GM18517 (cell line): ENCODE results near the gene GPR158.

Source experiments
- ATAC-seq: cut with Tn5 transposase; IDR thresholded peaks from one replicate; pipeline ENCODE4 v1.9.1; 2021; ENCODE audit warnings: mild to moderate bottlenecking, moderate library complexity; ENCODE audit not compliant: unreplicated experiment

Gene GPR158

GRCh38 chr10:25392132-25392531 lies 217.3 kb downstream of the GPR158 start:
- no peak for ATAC-seq

GRCh38 chr10:25393621-25394020 lies 218.8 kb downstream of the GPR158 start:
- no peak for ATAC-seq

DNA sequence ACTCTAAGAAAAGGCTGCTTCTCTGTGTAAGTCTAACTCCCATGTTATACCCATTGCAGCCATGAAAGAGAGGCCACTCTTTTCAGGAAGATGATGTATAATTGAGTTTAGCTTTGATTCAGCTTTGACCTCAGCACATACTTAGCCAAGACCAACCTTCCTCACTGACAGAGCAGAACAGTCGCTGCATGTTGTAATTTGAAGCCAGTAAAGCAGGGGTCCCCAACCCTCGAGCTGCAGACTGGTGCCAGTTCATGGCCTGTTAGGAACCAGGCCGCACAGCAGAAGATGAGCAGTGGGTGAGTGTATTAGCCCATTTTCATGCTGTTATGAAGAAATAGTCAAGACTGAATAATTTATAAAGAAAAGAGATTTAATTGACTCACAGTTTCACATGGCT lies 223.9 kb downstream of the GPR158 start:
- ATAC-seq = no peak

- no peak for ATAC-seq
These were observed 231.1 kb downstream of the GPR158 start for GRCh38 chr10:25405871-25406270.

DNA sequence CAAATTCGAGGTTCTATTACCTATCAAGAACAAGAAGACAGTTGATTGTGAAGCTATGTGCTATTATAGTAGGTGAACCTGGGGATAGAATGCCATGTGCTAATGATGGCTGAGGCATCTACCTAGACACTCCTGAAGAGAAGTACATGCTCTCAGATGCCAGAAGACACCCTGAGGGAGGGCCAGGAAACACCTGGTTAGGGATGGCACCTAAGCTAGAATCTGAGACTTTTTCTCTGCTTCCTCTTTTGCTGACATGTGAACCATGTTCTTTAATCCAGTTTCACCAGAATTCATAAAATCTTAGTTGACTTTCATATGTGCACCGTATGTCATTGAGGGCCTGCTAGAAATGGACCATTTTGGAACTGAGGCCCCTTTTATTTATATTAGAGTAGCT lies 242.8 kb downstream of the GPR158 start:
- ATAC-seq = no peak

GRCh38 chr10:25425776-25426175 lies 251.0 kb downstream of the GPR158 start:
- no peak for ATAC-seq

DNA sequence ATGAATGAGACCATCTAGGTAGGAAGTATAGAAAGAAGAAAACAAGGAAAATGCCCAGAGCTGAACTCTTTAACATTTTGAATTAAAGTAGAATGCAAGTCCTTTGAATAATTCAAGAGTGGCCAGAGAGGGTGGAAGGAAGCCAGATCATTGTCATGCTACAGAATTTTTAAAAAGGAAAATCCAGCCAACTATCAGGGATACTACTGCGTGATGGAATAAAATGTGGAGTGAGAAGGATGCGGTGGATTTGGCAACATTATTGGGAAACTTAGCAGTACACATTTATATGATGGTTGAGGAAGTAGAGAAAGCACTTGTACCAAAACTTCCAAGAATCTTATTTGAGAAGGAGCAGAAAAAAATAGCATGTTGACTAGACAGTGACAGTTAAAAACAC lies 261.6 kb downstream of the GPR158 start:
- no peak for ATAC-seq

DNA sequence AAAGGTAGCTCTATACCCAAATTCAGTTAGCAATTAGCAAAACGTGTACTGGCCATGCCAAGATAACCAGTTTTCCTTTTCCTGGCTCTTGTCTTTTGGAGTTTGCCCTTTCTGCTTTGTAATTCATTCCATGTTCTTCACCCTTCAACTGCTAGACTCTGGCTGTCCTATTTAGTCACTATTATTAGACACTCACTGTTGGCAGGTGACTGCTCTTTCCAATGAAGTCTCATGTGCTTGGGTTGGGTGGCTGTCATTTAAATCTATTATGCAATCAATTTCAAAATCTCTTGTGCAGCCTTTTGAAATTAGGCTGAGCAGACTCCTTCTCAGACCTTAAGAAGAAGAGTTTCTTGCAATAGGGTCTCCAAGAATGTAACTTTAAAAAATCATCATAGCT lies 266.5 kb downstream of the GPR158 start:
- ATAC-seq = no peak

GRCh38 chr10:25444266-25444665 lies 269.5 kb downstream of the GPR158 start:
- ATAC-seq = no peak

DNA sequence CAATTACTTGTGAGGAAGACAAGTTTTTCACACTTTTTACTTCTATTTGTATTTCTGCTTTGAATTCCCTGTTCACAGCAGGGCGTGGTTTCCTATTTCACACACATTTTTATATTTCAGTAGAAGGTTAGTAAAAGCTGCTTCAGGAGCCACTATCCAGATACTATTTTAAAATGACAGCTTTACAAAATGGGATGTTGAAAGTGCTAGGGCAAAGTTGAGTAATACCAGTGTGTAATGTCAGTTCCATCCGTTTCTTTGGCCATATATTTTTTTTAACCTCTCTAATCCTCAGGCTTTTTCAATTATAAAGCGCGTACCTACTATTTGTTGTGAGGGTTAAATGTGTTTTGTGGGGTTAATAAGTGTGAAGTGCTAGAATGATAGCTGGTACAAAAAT lies 276.6 kb downstream of the GPR158 start:
- no peak for ATAC-seq

- ATAC-seq = no peak
These were observed 278.8 kb downstream of the GPR158 start for GRCh38 chr10:25453619-25454018.

- no peak for ATAC-seq
These were observed 281.3 kb downstream of the GPR158 start for GRCh38 chr10:25455980-25456567.

DNA sequence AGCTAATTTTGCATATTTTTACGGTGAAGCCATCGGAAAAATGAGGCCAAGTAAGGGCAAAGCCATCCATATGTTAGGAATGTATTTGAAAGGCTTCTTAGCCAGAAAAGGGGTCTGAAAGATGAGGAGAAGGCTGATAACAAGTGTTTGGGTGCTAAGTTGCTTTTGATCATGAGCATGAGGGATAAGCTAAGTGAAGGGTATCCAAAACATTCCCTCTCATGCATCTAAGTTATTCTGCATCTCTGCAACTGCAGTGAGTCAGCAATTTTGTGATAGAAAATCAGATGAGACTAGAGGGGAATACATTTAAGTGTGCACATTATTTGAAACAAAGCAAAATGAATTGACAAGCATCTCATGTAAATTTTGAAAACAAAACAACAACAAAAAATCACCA lies 282.8 kb downstream of the GPR158 start:
- no peak for ATAC-seq

DNA sequence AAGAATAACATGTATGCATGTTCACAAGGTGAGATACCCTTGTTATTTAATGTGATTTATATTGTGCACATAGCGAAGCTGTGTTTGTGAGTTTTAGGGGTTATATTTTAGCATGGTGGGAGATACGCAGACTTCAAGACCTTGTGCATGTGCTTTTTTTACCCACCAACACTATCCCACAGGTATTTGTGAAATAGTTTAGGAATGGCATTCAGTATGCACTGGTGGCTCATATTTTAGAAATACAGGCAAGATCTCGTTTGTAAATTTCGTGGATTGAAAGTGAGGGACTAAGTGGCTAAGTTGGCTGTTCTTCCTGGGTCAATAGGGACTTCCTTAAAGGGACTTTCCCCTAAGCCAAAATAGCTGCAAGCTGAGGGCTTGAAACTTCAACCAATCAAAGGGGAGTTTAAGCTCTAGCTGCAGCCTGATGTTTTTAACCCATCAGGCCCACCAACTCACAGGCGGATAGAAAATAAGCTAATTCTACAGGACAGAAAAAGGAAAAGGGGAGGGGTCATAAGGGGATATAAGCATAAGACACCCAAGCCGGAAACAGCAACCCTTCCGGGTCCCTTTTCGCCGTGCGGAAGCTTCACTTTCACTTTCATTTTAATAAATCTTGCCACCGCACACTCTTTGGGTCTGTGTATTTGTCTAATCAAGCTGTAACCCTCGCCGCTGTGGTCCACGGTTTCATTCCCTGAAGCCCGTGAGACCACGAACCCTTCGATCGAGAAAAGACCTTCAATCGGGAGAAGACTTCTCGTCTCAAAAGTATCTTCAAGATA lies 291.0 kb downstream of the GPR158 start:
- ATAC-seq = no peak

DNA sequence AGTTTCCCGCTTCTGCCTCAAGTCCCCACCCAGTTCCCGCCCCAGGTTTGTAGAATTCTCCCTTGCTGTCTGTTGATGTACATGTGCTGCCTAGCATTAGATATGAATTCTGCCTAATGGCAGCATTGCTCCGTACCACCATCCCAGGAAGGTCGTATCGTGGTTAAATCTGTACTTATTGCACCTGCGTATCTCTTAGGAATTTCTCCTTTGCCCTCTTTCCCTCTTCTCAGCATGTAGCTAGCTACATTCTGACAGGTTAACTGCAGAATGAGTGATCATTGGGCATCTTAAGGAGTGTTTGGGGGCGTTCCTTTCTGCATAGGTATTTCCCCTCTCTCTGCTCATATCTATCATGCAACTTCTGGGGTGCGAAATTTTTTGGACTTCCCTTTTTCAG lies 293.1 kb downstream of the GPR158 start:
- ATAC-seq = no peak

DNA sequence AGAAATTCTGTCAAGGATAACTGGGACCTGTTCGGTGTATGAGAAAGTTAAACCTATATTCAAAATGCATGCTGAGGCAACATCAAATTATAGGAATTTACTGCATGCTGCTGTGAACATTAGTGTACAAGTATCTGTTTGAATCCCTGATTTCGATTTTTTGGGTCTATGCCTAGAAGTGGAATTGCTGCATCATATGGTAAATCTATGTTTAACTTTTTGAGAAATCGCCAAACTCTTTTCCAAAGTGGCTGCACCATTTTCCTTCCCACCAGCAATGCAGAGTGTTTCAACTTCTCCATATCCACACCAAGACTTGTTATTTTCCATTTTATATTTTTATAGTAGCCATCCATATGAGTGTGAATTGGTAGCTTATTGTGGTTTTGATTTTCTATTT lies 306.7 kb downstream of the GPR158 start:
- ATAC-seq = no peak

DNA sequence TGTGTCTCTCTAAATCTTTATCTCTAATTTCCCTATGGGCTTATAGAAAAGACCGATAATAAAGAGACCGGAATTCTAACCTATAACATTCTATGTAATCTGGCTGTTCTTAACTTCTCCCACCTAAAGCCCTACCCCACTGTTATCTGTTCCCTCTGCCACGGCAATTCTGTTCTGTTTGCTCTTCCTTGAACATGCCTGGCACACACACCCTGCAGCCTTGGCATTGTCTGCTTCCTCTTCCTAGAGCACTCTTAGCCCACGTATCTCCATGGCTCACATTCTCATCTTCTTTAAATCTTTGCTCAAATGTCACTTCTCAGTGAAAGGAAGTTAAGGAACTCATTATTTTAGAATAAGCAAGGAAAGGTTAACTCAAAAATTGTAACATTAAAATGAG lies 309.2 kb downstream of the GPR158 start:
- ATAC-seq = no peak

GRCh38 chr10:25487266-25487665 lies 312.5 kb downstream of the GPR158 start:
- no peak for ATAC-seq

GRCh38 chr10:25492040-25492439 lies 317.2 kb downstream of the GPR158 start:
- no peak for ATAC-seq

DNA sequence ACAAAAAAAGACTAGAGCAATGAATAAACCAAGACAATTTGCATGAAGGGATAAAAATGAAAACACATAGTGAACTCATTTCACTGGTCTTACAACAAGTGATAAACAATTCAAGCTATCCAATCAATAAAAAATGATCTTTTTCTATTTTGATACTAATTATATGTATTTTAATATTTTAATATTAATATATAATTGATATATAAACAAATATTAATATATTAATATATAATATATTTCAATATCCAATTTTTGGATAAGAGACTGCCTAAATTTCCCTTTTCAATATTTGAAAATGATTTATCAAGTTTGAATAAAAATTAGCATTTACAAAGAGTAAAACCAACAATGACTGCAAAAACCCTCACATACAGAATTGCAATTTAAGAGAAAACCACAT lies 317.9 kb downstream of the GPR158 start:
- no peak for ATAC-seq

- ATAC-seq = no peak
These were observed 318.5 kb downstream of the GPR158 start for GRCh38 chr10:25493122-25493893.

GRCh38 chr10:25497246-25497645 lies 322.4 kb downstream of the GPR158 start:
- ATAC-seq = no peak
